ENCODE results near the gene NAA25.

- TF ChIP-seq POLR2A (IDR thresholded peaks at IDR 0.05; ENCODE audit: extremely low read depth, insufficient read length) (no peak), MAX (IDR thresholded peaks at IDR 0.05; ENCODE audit: low read depth, low read length) (no peak), CTCF (IDR thresholded peaks at IDR 0.05; ENCODE audit: low read depth, low read length) (no peak), MYC (IDR thresholded peaks at IDR 0.05; ENCODE audit: low read depth, low read length) (no peak)
These were observed 76.3 kb downstream of the NAA25 start for GRCh38 chr12:112032292-112032691.
